Measurements from ENCODE around the gene CXXC4. TPM values are rescaled to one million over a fixed set of nuclear protein-coding genes. Genes with fewer than 3 reads are reported as not detected.

The CXXC4 gene
- total and polyA plus RNA-seq, 5 donors: 2.5 to 12.2 (median 6.0) TPM

DNA sequence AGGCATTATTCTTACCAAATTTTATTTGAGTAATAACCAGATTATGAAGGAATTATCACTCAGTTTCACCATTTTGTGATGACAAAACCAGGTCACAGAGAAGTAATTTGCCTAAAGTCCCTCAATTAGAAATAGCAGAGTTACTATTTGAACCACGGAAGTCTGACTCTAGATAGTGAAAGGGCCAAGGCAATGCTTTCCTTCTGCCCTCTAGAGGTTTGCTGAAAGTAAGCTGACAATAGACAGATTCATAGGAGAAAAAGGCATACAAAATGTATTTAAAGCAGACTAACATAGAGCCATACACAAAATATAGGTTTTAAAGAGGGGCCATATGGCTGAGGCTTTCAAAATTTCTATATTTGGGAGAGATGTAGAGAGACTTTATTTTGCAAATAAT, 43.1 kb downstream of the CXXC4 start:
- Histone ChIP-seq H3K4me3 (ENCODE audit: low read length) (no peak overlapping the region), H3K27me3 (ENCODE audit: control insufficient read depth, insufficient read depth) (no peaks in the 10 kb centered on the region), H3K9me3 (ENCODE audit: control insufficient read depth, low read length) (no peaks in the 10 kb centered on the region), H3K4me1 (ENCODE audit: control insufficient read depth, insufficient read depth, low read length) (no peaks in the 10 kb centered on the region), H3K27ac (ENCODE audit: low read length) (no peak overlapping the region)
- ATAC-seq: no peak
- intact Hi-C loops (cut with DNase I): no loop called here
- DNase-seq: no peak
- 22% methylated on average over 1 of the region's 1 CpG for WGBS

DNA sequence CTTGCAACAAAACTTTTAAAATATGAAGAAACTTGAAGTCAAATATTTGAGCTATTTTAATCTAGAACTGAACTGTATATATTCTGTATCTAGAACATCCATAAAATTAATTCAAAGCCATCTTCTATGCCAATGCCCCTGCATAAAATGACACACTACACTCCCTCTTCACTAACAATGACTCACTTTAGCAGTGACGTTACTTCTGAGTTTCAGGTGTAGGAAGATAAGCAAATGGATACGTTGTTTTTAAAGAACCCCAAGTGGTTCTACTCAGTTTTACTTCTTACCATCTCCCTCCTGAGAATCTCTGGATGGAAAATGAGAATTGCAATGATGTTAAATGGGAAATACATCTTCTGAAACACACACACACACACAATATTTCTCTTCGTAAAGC, 45.2 kb downstream of the CXXC4 start:
- Histone ChIP-seq H3K4me3 (ENCODE audit: low read length) (no peak overlapping the region), H3K27ac (ENCODE audit: low read length) (no peak overlapping the region), H3K4me1 (ENCODE audit: control insufficient read depth, insufficient read depth, low read length) (no peaks in the 10 kb centered on the region), H3K9me3 (ENCODE audit: control insufficient read depth, low read length) (no peaks in the 10 kb centered on the region), H3K27me3 (ENCODE audit: control insufficient read depth, insufficient read depth) (no peaks in the 10 kb centered on the region)
- DNase-seq (no peak), ATAC-seq (no peak)
- 76% methylated on average over 3 of the region's 3 CpGs for WGBS
- intact Hi-C loops (cut with DNase I): no loop called here

DNA sequence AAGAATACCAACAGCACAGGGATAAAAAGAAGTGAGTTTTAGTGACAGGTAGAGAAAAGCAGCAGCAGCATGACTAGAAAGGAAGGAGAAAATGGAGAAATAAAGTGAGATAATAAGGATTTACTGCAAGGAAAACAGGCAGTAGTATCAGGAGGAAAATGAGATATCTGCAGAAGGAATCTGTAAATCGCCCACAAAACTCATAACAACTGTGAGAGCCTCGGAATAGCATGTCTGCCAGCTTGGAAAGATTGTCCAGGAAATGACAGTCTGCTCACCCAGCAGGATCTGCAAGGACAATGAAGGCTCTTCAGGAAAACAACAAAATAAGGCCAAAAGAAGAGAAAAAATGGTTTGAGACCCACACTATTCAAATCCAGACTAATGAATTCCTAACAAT, 47.4 kb downstream of the CXXC4 start:
- WGBS: 40% methylated on average over 2 of the region's 2 CpGs
- intact Hi-C loops (cut with DNase I): no loop called here
- H3K27me3 ChIP-seq (ENCODE audit: control insufficient read depth, insufficient read depth): no peaks in the 10 kb centered on the region
- no peak for DNase-seq
- no peaks in the 10 kb centered on the region for H3K9me3 ChIP-seq (ENCODE audit: control insufficient read depth, low read length)
- no peak for ATAC-seq
- no peaks in the 10 kb centered on the region for H3K4me1 ChIP-seq (ENCODE audit: control insufficient read depth, insufficient read depth, low read length)
- no peak overlapping the region for H3K27ac ChIP-seq (ENCODE audit: low read length)
- no peak overlapping the region for H3K4me3 ChIP-seq (ENCODE audit: low read length)

DNA sequence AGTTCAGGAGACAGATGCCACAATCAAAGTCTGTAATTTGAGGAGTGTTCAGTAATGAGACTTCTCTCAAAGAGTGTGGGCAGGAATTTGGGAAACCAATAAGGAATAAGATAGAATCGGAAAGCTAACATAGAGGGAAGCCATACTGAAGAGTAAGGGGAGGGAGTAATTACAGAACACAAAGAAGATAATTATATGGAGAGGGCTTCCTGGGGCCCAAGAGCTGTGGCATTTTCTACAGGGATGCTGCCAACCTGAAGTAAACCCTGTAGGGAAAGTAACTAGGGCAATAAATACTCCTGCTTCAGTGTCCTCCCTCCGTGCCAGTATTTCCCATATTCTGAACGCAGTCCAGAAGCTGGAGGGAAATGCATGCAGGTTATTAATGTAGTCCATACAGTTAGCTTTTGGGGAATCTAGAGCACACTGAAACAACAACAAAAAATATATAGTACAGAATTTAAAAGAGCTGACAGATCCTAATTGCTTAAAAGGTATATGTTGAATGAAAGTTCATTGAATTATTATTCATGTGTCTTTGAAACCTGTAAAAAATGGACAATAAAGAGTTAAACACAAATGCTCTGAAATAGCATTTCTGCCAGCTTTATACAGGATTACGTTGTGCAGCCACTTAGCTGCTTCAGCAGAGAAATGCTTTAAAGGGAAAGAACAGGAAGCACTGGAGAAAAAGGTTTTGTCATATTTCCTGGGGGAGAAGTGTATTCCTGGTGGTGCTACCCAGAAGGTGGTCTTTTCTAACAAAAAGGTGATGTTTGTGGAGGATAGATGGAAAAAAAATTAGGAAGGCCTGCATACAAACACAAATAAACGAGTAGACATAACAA, 48.0 kb downstream of the CXXC4 start:
- 49% methylated on average over 5 of the region's 5 CpGs for WGBS
- H3K27me3 ChIP-seq (ENCODE audit: control insufficient read depth, insufficient read depth): no peaks in the 10 kb centered on the region
- no peaks in the 10 kb centered on the region for H3K4me1 ChIP-seq (ENCODE audit: control insufficient read depth, insufficient read depth, low read length)
- H3K4me3 ChIP-seq (ENCODE audit: low read length): no peak overlapping the region
- intact Hi-C loops (cut with DNase I): no loop called here
- H3K27ac ChIP-seq (ENCODE audit: low read length): no peak overlapping the region
- DNase-seq (no peak), ATAC-seq (no peak)
- no peaks in the 10 kb centered on the region for H3K9me3 ChIP-seq (ENCODE audit: control insufficient read depth, low read length)

DNA sequence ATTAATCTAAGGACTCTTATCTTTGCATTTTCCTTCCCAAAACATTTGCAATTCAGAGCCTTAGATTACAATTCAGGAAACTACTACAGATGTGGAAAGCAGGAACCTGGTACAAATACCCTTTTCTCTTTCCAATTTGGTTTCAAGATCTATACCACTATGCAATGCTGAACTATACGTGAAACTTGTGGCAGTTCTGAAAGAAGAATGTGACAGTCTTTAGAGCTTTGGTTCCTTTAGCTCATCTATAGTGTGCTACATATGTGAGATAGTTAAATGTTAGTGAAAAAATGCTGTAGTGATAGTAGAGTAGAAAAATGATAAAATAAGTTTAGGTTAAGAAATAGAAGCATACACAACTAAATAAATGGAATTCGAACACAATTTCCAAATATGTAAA, 50.0 kb downstream of the CXXC4 start:
- intact Hi-C loops (cut with DNase I): no loop called here
- H3K27me3 ChIP-seq (ENCODE audit: control insufficient read depth, insufficient read depth): no peaks in the 10 kb centered on the region
- no peaks in the 10 kb centered on the region for H3K4me1 ChIP-seq (ENCODE audit: control insufficient read depth, insufficient read depth, low read length)
- WGBS: 65% methylated on average over 2 of the region's 2 CpGs
- no peaks in the 10 kb centered on the region for H3K9me3 ChIP-seq (ENCODE audit: control insufficient read depth, low read length)
- ATAC-seq (no peak), DNase-seq (no peak)
- no peak overlapping the region for H3K4me3 ChIP-seq (ENCODE audit: low read length)
- H3K27ac ChIP-seq (ENCODE audit: low read length): no peak overlapping the region

DNA sequence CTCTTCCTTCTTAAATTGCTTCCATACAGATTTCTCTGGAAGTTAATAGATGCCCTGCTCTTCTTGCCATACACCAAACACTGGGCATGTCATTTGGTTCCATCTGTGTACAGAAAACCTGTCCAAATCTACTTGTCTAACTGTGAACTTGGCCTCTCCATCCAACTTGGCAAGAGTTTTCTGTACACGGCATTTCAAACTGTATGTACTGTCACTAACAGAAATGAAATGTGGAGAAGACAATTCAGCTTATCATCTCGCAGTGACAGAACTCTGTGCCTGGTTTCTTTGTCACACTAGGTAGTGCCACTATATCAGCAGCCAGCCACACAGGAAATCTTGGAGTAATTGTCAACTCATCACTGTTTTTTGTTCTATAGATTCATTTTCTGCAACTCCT, 58.2 kb downstream of the CXXC4 start:
- intact Hi-C loops (cut with DNase I): no loop called here
- Histone ChIP-seq H3K27me3 (ENCODE audit: control insufficient read depth, insufficient read depth) (no peaks in the 10 kb centered on the region), H3K27ac (ENCODE audit: low read length) (no peak overlapping the region), H3K4me3 (ENCODE audit: low read length) (no peak overlapping the region), H3K4me1 (ENCODE audit: control insufficient read depth, insufficient read depth, low read length) (no peaks in the 10 kb centered on the region), H3K9me3 (ENCODE audit: control insufficient read depth, low read length) (no peaks in the 10 kb centered on the region)
- DNase-seq (no peak), ATAC-seq (peak; percentile 48 to 84)
- 44% methylated on average over 2 of the region's 2 CpGs for WGBS

DNA sequence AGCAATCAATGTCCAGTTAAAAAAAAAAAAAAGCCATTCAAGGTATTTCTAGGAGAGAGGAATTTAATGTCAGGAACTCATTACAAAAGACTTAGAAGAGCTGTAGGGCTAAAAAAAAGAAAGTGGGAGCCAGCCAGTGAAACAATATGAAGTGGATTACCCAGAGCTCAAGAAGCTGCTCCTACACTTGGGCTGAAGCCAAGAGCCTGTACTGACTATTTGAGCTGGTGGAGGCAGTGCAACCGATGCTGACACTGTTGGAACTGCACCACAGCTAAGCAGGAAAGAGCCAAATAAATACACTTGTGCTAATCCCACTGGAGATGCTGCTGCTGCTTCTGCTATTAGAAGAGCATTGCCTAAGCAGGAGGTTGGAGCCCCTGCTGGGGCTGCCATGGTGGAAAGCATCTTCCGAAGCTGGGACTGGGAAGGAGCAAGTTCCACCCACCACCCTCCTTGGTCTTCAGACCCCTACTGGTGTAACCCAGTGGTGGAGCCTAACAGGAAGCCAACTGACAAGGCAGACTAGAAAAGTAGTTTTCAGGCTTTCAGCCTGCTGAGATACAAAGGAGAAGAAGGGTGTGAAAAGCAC, 65.4 kb downstream of the CXXC4 start:
- ATAC-seq: no peak
- peak in 1 of 3 donors; percentile 18 for DNase-seq
- H3K4me1 ChIP-seq (ENCODE audit: control insufficient read depth, insufficient read depth, low read length): no peaks in the 10 kb centered on the region
- WGBS: 52% methylated on average over 2 of the region's 2 CpGs
- H3K27me3 ChIP-seq (ENCODE audit: control insufficient read depth, insufficient read depth): no peaks in the 10 kb centered on the region
- intact Hi-C loops (cut with DNase I): no loop called here
- H3K4me3 ChIP-seq (ENCODE audit: low read length): no peak overlapping the region
- H3K27ac ChIP-seq (ENCODE audit: low read length): no peak overlapping the region
- H3K9me3 ChIP-seq (ENCODE audit: control insufficient read depth, low read length): no peaks in the 10 kb centered on the region

DNA sequence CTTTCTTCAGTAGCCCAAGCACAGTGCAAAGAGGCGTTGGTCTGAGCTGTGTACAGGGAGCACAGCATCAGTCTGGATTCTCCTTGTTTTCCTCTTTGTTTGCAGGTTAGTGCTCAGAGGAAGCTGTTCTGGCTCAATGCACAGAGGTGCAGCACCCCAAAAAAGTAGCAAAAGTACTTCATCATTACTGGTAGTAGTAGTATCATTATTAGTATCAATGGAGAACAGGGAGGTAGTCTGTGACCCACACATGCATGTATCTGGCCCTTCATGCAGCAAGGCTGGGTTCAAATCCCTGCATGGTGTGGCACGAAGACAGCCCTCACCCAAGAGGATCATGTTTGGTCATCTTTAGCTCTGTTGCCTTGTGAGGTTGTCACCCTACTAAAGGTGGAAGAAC, 68.7 kb downstream of the CXXC4 start:
- Histone ChIP-seq H3K4me3 (ENCODE audit: low read length) (no peak overlapping the region), H3K27me3 (ENCODE audit: control insufficient read depth, insufficient read depth) (no peaks in the 10 kb centered on the region), H3K27ac (ENCODE audit: low read length) (no peak overlapping the region), H3K9me3 (ENCODE audit: control insufficient read depth, low read length) (no peaks in the 10 kb centered on the region), H3K4me1 (ENCODE audit: control insufficient read depth, insufficient read depth, low read length) (no peaks in the 10 kb centered on the region)
- WGBS: 77% methylated on average over 2 of the region's 2 CpGs
- ATAC-seq (no peak), DNase-seq (no peak)
- intact Hi-C loops (cut with DNase I): no loop called here

DNA sequence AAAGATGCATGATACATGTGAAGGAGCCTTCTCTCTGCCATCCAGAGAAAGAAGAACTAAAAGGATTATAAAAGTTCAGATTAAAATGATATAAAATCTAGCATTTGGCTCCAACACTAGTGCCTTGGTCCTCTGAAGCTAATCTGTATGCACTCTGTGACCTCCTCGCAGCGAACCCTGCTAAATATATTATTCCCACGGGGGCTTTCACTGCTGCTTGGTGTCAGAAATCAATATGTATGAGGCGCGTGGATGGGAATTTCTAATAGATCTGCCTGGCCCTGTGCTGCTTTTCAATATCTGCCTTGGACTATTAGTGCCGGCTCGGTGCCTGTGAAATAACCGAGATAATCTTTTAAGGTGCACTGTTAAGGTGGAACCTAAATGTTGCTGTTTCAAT, 69.7 kb downstream of the CXXC4 start:
- H3K27ac ChIP-seq (ENCODE audit: low read length): no peak overlapping the region
- DNase-seq: no peak
- H3K4me3 ChIP-seq (ENCODE audit: low read length): peak overlapping the region; percentile 95
- no peaks in the 10 kb centered on the region for H3K9me3 ChIP-seq (ENCODE audit: control insufficient read depth, low read length)
- WGBS: 7% methylated on average over 8 of the region's 8 CpGs
- no peaks in the 10 kb centered on the region for H3K27me3 ChIP-seq (ENCODE audit: control insufficient read depth, insufficient read depth)
- intact Hi-C loops (cut with DNase I): no loop called here
- no peaks in the 10 kb centered on the region for H3K4me1 ChIP-seq (ENCODE audit: control insufficient read depth, insufficient read depth, low read length)
- ATAC-seq: no peak

DNA sequence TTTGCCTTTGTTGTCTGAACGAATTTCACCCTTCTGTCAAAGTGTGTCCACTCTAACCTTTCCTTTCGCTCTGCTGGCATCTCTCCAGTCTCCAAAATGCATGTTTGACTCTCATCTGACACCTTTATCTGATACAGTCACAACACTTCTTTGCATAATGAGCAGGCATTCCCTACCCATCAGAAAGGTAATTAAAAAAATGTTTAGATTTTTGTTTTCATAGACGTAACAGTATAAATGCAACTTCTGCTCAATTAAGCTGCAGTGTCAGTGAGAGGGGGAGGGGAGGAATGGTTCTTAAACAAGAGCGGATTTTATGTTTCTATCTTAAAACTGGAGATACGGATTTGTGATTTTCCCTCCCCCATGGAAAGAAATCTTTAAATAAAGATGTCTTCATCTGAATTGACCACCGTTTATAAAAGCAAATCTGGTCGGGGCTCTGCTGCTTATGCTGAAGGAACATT, 70.2 kb downstream of the CXXC4 start:
- no peak overlapping the region for H3K27ac ChIP-seq (ENCODE audit: low read length)
- DNase-seq (no peak), ATAC-seq (no peak)
- peak overlapping the region; percentile 95 for H3K4me3 ChIP-seq (ENCODE audit: low read length)
- 16% methylated on average over 7 of the region's 7 CpGs for WGBS
- no peaks in the 10 kb centered on the region for H3K27me3 ChIP-seq (ENCODE audit: control insufficient read depth, insufficient read depth)
- H3K9me3 ChIP-seq (ENCODE audit: control insufficient read depth, low read length): no peaks in the 10 kb centered on the region
- intact Hi-C loops (cut with DNase I): no loop called here
- H3K4me1 ChIP-seq (ENCODE audit: control insufficient read depth, insufficient read depth, low read length): no peaks in the 10 kb centered on the region

DNA sequence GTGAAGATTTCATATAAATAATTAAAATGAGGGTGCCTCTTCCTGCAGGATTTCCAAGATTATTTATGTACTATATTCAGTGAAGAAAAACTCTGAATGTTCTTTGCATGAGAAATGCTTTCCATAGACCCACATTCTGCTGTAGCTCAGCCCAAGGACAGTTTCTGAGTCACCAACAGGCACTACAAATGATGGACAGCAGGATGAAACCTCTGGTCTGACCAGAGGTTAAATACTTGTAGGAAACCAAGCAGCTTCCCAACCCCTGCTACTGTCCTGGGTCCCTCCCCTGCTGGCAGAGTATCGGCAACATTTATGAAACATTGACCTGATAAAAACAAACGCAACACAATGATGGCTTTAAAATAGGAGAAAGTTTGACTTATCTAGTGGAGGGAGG, 73.1 kb downstream of the CXXC4 start:
- ATAC-seq (no peak), DNase-seq (no peak)
- Histone ChIP-seq H3K9me3 (ENCODE audit: control insufficient read depth, low read length) (no peaks in the 10 kb centered on the region), H3K4me3 (ENCODE audit: low read length) (no peak overlapping the region), H3K27ac (ENCODE audit: low read length) (no peak overlapping the region), H3K4me1 (ENCODE audit: control insufficient read depth, insufficient read depth, low read length) (no peaks in the 10 kb centered on the region), H3K27me3 (ENCODE audit: control insufficient read depth, insufficient read depth) (no peaks in the 10 kb centered on the region)
- WGBS: 71% methylated on average over 2 of the region's 2 CpGs
- intact Hi-C loops (cut with DNase I): no loop called here
